Measurements from ENCODE around the gene ST8SIA2.

- TF ChIP-seq CTCF (tag by site-specific recombination; IDR thresholded peaks at IDR 0.05) (no peak), ZNF596 (tag by site-specific recombination; IDR thresholded peaks at IDR 0.05) (no peak), KLF17 (tag by site-specific recombination; IDR thresholded peaks at IDR 0.05) (no peak), ZBTB17 (tag by site-specific recombination; IDR thresholded peaks at IDR 0.05) (no peak), ZNF280D (tag by site-specific recombination; IDR thresholded peaks at IDR 0.05) (no peak), ZNF610 (tag by site-specific recombination; IDR thresholded peaks at IDR 0.05; ENCODE audit: borderline replicate concordance) (no peak), PRDM6 (tag by site-specific recombination; IDR thresholded peaks at IDR 0.05) (no peak)
Observed at GRCh38 chr15:92415639-92416297, 22.1 kb downstream of the ST8SIA2 start.
